GM13976 (cell line): ENCODE data around the gene MFSD12.

Experiments used
- DNase-seq: peaks from one replicate; pipeline ENCODE4 v3.0.0; 2012; ENCODE audit warnings: low spot score
- CTCF ChIP-seq: IDR thresholded peaks from 2 replicates; pipeline ENCODE4 v1.5.1; 2012; ENCODE audit warnings: borderline replicate concordance, mild to moderate bottlenecking; ENCODE audit not compliant: insufficient read depth; ENCODE audit errors: extremely low read depth, missing control alignments, control extremely low read depth
- in situ Hi-C: fragments of 300-500 bp; cut with MboI; formaldehyde crosslinking; loops from one replicate; pipeline ENCODE4 v1.12.0; 2022; ENCODE audit warnings: low sequenced_read_pairs, mixed read lengths, inconsistent platforms; ENCODE audit not compliant: unreplicated experiment

The MFSD12 gene

GRCh38 chr19:3591876-3592613 is 34.7 kb upstream of the MFSD12 start:
- no peak for TF ChIP-seq CTCF
- in situ Hi-C loops: no loop called here
- no peak for DNase-seq

- TF ChIP-seq CTCF: no peak
- in situ Hi-C loops: no loop called here
- DNase-seq: no peak
Observed at GRCh38 chr19:3590991-3591659, 33.7 kb upstream of the MFSD12 start.

- TF ChIP-seq CTCF: no peak
- DNase-seq: no peak
- in situ Hi-C loops: no loop called here
Observed at GRCh38 chr19:3589949-3590348, 32.6 kb upstream of the MFSD12 start.

GRCh38 chr19:3589439-3589838 is 32.1 kb upstream of the MFSD12 start:
- TF ChIP-seq CTCF: no peak
- in situ Hi-C loops: no loop called here
- DNase-seq: no peak

GRCh38 chr19:3586707-3587346 is 29.4 kb upstream of the MFSD12 start:
- TF ChIP-seq CTCF: no peak
- DNase-seq: no peak
- in situ Hi-C loops: no loop called here

- in situ Hi-C loops: no loop called here
- peak; percentile 81 for DNase-seq
- TF ChIP-seq CTCF: peak; percentile 38
Observed at GRCh38 chr19:3586127-3586626, 28.8 kb upstream of the MFSD12 start.
